ENCODE data around the gene NAA60. TPM values are rescaled to one million over a fixed set of nuclear protein-coding genes. Genes with fewer than 3 reads are reported as not detected.
A peak's percentile ranks its signal among the peaks of the same experiment; 100 is the strongest.

The NAA60 gene
- 10 to 100 TPM; 35.4 to 38.2 TPM for total RNA-seq
- long read RNA-seq, transcript NAA60-229 (7 exons, 2,531 nt): major isoform, 7 of 39 reads
- long read RNA-seq, partial matches to known transcripts: 14 of 39 reads
- long read RNA-seq, other reads (novel, unspliced or antisense): 8 of 39 reads

- peak; percentile 99 for ATAC-seq
- DNase-seq: peak; percentile 85
- intact Hi-C loops (cut with DNase I): no loop called here
These were observed at the start of gene NAA60, which contains the start of gene ZNF597 for GRCh38 chr16:3443108-3444031. Gene NAA60 (plus strand): TSS chr16:3443680. CDS start chr16:3476228, 32,548 bp downstream. Gene ZNF597 (minus strand): TSS chr16:3443504. CDS start chr16:3443153, 351 bp downstream.

GRCh38 chr16:3400446-3400778, 43.1 kb upstream of the NAA60 start:
- intact Hi-C loops (cut with DNase I): no loop called here
- no peak for DNase-seq
- ATAC-seq: no peak

GRCh38 chr16:3400779-3401688, 42.4 kb upstream of the NAA60 start, which contains the start of the genes ZNF174 and ZSCAN32:
Gene ZNF174 (plus strand): TSS chr16:3401215. CDS start chr16:3402005, 790 bp downstream.
Gene ZSCAN32 (minus strand): TSS chr16:3401004. CDS start chr16:3397557, 3,447 bp downstream.
- ATAC-seq (peak; percentile 100), DNase-seq (peak; percentile 98)
- intact Hi-C loops (cut with DNase I): no loop called here

- intact Hi-C loops (cut with DNase I): no loop called here
- DNase-seq: no peak
- ATAC-seq: no peak
These were observed 41.6 kb upstream of the NAA60 start for GRCh38 chr16:3401719-3402397.

- intact Hi-C loops (cut with DNase I): no loop called here
- no peak for ATAC-seq
- no peak for DNase-seq
These were observed 34.8 kb upstream of the NAA60 start for GRCh38 chr16:3408561-3409197.

GRCh38 chr16:3413730-3414379, 29.6 kb upstream of the NAA60 start:
- DNase-seq: no peak
- intact Hi-C loops (cut with DNase I): no loop called here
- ATAC-seq: no peak

- intact Hi-C loops (cut with DNase I): no loop called here
- peak; percentile 71 to 73 for ATAC-seq
- peak; percentile 65 for DNase-seq
These were observed 11.7 kb upstream of the NAA60 start for GRCh38 chr16:3431779-3432219.

- no peak for ATAC-seq
- no peak for DNase-seq
- intact Hi-C loops (cut with DNase I): no loop called here
These were observed 9.1 kb upstream of the NAA60 start for GRCh38 chr16:3434373-3434772.

GRCh38 chr16:3439637-3440036, 3.8 kb upstream of the NAA60 start:
- ATAC-seq: no peak
- intact Hi-C loops (cut with DNase I): no loop called here
- DNase-seq: no peak

GRCh38 chr16:3444032-3444388, 530 bp downstream of the NAA60 start:
- DNase-seq (no peak), ATAC-seq (peak; percentile 67 to 72)
- intact Hi-C loops (cut with DNase I): no loop called here

GRCh38 chr16:3454093-3454492, 10.6 kb downstream of the NAA60 start:
- DNase-seq (no peak), ATAC-seq (no peak)
- intact Hi-C loops (cut with DNase I): no loop called here

- ATAC-seq (no peak), DNase-seq (no peak)
- intact Hi-C loops (cut with DNase I): no loop called here
These were observed 11.2 kb downstream of the NAA60 start for GRCh38 chr16:3454631-3455147.

- peak; percentile 90 for DNase-seq
- ATAC-seq: peak; percentile 97
- intact Hi-C loops (cut with DNase I): no loop called here
These were observed 14.2 kb downstream of the NAA60 start for GRCh38 chr16:3457434-3458252.

GRCh38 chr16:3458278-3458851, 14.9 kb downstream of the NAA60 start:
- DNase-seq (no peak), ATAC-seq (no peak)
- intact Hi-C loops (cut with DNase I): no loop called here

GRCh38 chr16:3458852-3459361, 15.4 kb downstream of the NAA60 start:
- ATAC-seq (no peak), DNase-seq (no peak)
- intact Hi-C loops (cut with DNase I): no loop called here

GRCh38 chr16:3459401-3460090, 16.1 kb downstream of the NAA60 start:
- DNase-seq: no peak
- intact Hi-C loops (cut with DNase I): no loop called here
- ATAC-seq: no peak
